Upper lobe of left lung (tissue), 4 donors: ENCODE measurements around the gene PGPEP1.

Experiments
- POLR2A ChIP-seq, 4 donors: fragments of 450-650 bp; IDR thresholded peaks; one replicate each; pipeline ENCODE4 v1.5.1; 2016 to 2017; ENCODE audit warnings: antibody characterized with exemption in 4 of 4, mild to moderate bottlenecking in 2 of 4
- POLR2AphosphoS5 ChIP-seq, 2 donors: sonication (generic); formaldehyde crosslinking; IDR thresholded peaks; one replicate each; pipeline ENCODE4 v1.5.1; 2017; ENCODE audit warnings: antibody characterized with exemption in 2 of 2
- TF ChIP-seq, protein P1 (sequence below), 6 experiments: fragments of 450-650 bp in 4 of 6; fragments of 200-600 bp in 2 of 6; sonication (generic) in 2 of 6; IDR thresholded peaks; one replicate each; pipeline ENCODE4 v1.5.1; 2016 to 2019; ENCODE audit warnings: antibody characterized with exemption in 6 of 6

GRCh38 chr19:18345296-18345695 lies 4.9 kb downstream of the PGPEP1 start:
- TF ChIP-seq POLR2A (IDR thresholded peaks at IDR 0.05) (no peak), POLR2AphosphoS5 (IDR thresholded peaks at IDR 0.05) (no peak)
- TF ChIP-seq, protein P1, sequence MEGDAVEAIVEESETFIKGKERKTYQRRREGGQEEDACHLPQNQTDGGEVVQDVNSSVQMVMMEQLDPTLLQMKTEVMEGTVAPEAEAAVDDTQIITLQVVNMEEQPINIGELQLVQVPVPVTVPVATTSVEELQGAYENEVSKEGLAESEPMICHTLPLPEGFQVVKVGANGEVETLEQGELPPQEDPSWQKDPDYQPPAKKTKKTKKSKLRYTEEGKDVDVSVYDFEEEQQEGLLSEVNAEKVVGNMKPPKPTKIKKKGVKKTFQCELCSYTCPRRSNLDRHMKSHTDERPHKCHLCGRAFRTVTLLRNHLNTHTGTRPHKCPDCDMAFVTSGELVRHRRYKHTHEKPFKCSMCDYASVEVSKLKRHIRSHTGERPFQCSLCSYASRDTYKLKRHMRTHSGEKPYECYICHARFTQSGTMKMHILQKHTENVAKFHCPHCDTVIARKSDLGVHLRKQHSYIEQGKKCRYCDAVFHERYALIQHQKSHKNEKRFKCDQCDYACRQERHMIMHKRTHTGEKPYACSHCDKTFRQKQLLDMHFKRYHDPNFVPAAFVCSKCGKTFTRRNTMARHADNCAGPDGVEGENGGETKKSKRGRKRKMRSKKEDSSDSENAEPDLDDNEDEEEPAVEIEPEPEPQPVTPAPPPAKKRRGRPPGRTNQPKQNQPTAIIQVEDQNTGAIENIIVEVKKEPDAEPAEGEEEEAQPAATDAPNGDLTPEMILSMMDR (IDR thresholded peaks at IDR 0.05), result no peak
